AG08395 (cell line): ENCODE results near the gene UQCC2.

Experiments used
- DNase-seq: peaks from one replicate; pipeline ENCODE4 v3.0.0; 2012; ENCODE audit warnings: mixed read lengths, low spot score

The UQCC2 gene

DNA sequence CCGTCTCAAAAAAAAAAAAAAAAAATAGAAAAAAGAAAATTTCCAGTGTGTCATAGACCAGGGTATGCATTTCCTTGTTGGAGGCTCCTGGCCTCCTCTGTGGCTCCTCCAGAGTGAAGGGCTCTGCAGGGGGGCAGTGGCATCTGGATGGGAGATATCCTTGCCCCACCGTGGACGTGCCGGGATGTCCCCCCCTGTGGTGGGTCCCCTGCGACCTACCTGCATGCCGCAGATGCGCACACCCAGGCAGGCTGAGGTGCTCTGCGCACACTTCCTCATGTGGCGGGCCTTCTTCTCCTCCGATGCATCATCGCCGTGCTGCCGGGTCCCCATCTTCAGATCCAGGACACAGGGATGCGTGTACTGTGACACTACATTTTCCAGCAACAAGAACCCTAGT, 13.7 kb upstream of the UQCC2 start:
- DNase-seq = no peak

DNA sequence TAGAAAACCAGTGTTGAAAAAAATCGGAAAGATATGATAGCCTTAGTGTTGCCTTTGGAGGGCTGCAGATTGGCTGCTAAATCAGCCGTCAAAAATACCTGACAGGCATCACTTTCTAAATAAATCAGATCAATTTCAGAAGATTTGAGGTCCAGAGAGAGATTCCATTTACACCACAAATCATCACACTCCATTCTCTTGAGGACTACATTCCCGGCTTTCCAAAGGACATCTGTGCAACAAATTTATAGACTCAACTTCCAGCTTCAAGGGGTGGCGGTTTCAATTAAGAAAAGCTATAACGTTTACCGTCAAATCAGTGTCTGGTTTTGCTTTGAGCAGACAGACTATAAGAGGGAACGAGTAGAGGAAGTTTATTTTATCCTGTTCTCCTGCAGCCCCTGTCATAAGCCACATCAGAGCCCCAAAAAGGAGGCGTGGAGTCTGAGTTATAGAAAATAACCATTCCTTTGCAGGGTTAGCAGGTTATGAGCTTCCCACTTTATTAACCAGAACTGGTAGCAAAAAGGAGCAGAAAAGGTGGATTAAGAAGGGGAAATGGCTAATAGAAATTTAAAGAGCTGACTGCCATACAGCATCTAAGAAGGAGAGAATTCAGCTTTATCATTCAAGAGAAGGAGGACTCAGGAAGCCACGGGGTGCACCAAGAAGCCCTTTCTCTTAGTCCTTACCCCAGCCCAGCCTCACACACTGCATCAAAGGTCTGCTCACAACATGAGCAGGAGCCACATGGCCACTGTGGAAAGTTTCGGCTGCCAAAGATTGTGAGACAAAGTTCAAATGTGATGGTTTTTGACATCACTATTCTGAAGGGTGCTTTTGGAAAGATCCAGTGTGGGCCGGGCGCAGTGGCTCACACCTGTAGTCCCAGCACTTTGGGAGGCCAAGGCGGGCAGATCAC, 12.9 kb upstream of the UQCC2 start:
- DNase-seq = no peak

DNA sequence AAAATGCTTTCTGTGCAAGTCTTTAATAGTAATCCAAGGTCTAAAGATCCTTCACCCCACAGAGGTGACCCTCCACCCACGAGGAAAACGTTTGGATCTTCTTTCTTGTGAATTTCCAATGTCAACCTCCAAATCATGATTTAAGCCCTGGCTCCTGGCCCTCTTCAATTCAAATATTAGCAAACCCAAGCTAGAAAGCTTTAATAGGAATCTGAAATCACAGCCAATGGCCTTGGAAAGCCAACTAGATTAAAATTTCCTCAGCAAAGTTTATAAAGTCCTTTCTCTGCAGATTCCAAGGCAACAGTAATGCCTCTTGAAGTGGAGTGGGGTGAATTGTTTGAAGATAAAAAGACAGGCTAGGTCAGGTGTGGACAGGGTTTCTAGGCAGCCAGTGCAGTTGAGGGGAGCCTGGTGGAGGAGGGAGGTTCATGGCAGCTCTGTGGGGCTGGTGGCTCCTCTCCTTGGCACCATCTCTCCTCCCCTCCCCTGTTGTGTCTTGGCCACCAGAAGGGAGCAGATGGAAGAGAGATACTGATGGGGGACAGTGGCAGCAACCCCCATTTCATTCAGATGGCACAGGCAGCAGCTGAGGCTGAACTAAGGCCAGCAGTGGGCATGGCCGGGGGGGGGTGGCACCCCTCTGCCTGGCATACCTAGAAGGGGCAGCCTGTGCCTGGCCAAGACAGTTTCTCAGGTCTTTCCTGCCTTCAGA, 12.0 kb upstream of the UQCC2 start:
- no peak for DNase-seq

DNA sequence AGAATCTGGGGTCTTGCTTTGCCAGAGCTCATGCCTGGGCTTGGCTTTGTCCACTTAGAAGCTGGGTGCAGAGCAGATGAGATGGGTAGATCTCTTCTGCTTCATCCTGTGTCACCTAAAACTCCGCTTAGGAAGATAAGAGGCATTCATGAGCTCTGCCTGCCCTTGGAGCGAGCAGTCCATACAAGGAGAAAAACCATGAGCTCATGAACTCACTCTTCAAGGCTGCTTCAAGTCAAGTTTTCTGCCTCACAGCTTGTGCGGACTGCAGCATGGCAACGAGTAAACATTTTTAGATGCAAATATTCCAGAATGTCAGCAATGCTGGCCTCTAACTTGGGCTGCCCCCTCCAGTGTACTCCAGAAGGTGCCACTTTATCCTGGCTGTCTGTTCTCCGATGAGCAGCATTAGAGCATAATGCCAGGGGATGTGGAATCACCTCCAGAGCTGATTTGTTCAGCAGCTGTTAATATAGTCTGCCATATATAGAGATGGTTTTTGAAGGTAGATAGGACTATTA, 10.7 kb upstream of the UQCC2 start:
- DNase-seq = no peak

DNA sequence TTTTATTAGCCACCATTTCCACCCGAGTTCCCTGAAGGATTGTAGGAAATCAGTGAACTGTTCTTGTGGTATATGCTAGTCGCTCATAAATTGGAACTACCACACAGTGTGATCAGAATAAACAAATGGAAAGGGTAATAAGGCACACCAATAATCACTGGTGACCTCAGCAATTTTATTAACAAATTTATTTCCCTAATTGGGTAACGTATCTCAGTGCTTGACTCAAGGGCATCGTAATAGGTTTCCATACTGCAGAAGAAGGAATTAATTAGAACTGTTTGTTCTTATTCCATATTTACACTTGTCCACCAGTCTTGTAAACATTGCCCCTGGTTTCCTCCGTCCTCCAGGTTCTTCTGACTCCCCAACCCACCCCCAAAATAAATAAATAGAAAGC, 10.0 kb upstream of the UQCC2 start:
- DNase-seq = no peak

DNA sequence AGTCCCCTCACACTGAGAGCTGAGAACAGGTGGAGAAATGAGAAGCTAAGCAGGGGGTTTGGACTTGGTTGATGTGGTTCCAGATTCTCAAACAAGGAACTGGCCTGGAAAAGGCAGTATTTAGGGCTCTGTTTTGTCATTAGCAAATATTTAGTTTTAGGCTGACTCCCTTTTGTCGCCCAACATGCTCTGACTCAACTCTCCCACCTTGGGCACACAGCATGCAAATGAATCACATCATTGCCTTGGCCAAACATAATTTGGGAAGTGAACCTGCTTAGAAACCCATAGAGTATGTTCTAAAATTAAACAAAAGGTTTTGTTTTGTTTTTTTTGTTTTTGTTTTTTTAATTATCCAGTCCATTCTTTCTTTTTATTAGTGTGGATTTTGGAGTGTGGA, 9.5 kb upstream of the UQCC2 start:
- DNase-seq = no peak

DNA sequence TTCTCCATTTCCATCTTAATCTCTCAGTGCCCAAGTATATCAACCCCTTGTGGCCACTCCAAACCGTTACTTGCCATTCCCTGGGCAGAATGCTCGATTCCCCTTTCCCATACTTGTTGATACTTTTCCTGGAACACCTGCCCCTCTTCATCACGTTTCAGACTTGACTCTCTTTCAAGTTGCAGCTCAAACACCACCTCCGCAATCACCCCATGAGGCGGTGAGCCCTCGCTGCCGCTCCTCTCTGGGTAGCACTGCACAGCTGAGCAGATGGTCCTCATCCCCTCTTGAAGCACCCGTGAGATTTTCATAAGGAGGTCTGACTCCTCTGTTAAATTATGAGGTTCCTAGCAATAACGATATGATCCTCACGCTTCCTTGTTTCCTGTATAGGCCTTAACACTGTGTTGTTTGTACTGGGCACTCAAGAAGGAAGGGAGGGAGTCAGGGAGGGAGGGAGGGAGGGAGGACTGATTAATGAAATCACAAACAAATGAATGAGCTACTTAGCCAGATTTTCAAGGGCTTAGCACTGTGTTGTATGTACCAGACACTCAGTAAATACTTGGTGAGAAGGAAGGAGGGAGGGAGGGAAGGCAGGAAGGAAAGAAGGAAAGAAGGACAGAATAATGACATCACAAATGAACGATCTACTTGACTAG, 8.0 kb upstream of the UQCC2 start:
- no peak for DNase-seq

DNA sequence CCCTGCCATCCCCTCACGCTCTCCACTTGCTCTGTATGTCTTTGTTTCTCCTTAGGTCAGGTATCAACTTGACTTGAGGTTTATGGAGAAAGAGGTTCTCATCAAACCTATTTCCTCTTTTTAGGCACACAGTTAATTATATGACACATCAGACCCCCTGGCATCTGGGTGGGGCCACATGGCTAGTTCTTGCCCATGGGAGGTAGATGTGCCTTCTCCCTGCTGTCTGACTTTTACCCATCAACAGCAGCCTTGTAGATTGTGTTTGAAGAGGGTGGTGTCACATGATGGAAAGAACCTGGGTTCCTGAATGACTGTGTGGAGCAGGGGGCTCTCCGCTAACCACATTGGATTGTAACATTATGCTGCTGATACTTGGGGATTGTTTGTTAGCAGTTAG, 7.2 kb upstream of the UQCC2 start:
- no peak for DNase-seq

DNA sequence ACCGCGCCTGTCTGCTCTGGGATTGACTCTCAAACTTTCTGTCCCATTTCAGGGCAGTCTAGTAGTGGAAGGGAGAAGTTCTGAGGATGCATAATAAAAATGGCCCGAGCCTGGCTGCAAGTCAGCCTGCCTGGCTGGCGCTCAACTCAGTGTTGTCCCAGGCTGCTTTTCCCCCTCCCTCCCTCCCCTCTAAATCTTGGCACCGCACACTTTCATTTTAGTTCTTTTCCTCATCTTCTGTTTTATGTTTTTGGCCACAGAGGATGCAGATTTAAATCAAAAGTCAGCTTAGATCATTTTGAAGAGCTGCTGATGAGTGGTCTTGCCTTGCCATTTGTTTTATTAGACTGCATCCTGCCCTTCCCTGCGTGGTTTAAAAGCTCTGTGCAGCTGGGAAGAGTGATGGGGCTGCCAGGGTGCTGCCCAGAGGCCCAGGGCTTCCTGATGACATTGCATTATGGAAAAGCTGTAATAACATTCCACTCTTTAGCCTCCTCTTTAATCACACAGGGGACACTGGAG, 6.5 kb upstream of the UQCC2 start:
- DNase-seq = no peak

DNA sequence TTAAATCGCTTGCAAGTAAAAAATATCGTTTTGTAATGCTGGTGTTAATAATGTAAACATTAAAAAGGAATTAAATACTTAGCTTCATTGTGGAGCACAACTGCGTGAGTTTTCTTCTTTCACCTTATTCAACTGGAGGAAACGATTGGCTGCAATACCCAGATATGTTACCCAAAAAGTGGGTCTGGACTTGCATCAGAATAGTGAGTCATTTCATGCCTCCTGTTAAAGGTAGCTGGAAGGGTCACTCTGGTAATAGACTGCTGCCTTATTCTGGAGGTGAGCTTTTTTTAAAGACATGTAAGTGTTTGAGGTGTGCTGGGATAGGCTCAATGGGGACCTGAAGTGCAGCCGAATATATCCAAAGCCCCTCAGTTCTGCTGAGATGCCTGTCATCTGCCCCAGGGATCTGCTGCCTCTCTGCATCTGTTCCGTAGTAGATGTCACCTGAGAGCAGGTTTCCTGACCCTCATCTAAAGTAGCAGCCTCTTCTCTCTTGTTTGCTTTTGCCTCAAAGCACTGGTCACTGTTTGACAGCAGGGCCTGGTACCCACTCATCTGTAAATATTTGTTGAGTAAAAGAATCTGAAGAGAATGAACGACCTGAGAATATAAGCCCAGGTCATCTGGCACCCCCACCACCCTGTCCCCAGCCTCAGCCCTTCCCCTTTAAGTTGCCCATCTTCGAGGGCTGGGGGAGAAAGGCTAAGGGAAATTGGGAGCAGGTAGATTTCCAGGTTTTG, 5.6 kb upstream of the UQCC2 start:
- DNase-seq = no peak

DNA sequence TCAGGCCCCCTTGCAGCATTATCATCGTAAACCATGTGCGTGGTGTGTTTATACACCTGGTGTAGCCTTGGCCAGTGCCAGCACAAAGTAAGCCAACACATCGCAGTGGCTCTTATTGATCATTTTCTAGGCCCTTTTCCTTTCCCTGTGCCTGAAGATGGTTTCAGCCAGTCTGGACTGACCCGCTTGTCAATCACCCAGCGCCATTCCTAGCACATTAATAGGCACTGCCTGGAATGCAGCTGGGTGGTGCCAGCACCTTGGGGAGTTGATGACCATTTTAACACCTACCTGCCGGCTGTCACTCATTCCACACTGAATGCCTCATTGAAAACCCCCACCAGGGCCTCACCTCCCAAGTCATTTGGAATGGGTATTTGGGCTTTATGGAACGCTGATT, 4.9 kb upstream of the UQCC2 start:
- DNase-seq = no peak

DNA sequence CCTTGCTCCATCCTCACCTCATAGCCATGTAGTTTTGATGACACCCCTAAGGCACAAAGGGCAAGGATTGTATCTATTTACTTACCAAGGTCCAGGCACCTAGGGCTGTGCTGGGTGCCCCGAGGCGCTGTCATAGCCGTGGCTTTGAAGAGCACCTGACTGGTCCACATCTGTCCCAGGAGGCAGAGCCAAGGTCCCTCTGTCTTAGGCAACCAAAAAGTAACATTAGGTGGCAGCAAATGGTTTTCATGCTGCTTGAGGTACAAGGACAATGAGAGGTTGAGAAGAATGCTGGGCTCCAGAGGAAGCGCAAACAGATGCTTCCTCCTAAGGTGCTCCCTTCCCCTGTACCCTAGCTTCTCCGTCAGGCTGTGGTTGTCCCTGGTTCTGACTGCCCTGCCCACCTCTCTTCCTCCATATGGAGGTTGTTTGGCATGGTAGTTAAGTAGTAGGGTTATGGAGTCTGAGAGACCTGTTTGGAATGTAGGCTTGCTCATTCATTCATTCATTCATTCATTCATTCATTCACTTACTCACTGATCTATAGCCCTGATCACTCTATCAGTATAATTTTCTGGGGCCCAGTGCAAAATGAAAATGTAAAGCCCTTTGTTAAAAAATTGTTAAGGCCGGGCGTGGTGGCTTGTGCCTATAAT, 3.0 kb upstream of the UQCC2 start:
- DNase-seq = no peak

DNA sequence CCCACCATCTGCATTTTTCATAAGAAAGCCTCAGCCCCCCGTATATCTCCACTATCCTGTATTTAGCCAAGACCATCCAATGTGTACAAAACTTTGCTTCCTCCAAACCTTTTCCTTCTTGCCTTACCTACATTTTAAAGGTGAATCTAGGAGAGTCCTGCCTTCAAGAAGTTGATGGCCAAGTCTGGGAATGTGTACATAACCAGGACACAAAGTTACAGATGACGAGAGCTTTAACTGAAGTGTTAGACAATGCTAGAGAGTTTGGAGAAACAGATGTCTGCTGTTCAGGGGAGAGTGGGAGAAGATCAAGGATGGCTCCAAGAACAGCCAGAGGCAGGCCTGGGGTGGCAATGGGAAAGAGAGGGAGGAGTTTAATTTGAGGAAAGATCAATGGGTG, 2.3 kb upstream of the UQCC2 start:
- DNase-seq = no peak

DNA sequence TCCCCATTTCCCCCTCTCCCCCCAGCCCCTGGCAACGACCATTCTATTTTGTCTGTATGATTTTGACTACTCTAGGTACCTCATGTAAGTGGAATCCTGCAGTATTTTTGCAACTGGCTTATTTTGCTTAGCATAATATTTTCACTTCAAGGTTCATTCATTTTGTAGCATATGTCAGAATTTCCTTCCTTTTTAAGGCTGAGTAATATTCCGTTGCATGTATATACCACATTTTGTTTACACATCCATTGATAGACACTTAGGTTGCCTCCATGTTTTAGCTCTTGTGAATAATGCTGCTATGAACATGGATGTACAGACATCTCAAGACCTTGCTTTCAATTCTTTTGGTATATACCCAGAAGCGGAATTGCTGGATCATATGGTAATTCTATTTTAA, 1.4 kb upstream of the UQCC2 start:
- DNase-seq = no peak

DNA sequence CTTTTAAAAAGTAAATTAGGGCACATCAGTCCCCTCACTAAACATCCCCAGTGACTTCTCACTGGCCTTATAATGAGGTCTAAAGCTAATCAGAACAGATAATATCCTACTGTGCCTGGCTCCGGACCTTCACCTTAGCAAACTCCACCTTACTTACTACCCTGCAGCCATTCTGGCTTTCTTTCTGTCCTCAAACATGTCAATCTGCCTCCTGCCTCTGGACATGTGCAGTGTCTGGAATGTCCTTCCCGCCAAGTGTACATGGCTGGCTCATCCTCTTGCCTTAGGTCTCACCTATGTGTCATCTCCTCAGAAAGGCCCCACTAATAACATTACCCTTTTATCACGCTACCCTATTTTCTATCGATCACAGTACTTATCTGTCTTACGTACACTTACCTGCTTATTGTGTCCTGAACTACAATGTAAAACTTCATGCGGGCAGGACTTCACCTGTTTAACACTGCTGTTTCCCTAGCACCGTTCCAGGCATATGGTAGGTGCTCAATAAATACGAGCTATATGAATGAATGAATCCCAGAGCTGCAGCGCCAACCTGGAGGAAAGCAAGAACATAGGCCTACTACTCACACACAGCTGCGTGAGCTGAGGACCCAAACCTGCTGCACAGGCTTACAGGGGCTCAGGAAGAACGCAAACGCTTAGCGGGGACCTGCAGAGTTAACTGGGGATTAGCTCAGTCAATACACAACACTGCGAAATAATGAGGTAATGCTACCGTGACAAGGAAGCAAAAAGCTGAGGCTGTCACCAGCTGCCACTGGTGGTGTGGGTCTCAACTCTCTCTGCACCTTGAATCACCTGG, 991 bp downstream of the UQCC2 start:
- DNase-seq = no peak

DNA sequence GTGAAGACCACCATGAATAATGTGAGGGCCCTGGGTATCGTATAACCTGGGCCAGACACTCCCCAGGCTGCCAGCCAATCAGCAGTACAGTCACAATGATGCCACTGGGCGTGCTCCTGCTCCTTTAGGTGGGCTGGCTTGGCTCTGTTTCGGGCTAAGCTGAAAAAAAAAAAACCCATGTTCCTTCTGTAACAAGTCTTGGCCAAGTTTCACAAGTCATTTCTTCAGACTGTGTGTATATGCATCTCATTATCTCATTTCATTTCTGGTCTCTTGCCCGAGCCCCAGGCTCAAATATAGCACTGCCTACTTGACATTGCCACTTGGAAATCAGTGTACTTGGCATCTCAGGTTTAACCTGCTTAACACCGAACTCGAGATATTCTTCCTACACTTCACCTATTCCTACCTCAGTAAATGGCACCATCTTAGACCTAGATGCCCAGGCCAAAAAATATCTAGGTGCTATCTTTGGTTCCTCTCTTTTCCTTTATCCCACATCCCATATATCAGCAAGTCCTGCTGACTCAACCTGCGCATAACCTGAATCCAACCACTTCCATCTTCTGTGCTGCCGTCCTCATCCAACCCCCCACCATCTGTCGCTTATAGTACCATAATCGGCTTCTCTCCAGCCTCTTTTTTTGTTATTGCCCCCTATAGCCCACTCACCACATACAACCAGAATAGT, 1.8 kb downstream of the UQCC2 start:
- no peak for DNase-seq

DNA sequence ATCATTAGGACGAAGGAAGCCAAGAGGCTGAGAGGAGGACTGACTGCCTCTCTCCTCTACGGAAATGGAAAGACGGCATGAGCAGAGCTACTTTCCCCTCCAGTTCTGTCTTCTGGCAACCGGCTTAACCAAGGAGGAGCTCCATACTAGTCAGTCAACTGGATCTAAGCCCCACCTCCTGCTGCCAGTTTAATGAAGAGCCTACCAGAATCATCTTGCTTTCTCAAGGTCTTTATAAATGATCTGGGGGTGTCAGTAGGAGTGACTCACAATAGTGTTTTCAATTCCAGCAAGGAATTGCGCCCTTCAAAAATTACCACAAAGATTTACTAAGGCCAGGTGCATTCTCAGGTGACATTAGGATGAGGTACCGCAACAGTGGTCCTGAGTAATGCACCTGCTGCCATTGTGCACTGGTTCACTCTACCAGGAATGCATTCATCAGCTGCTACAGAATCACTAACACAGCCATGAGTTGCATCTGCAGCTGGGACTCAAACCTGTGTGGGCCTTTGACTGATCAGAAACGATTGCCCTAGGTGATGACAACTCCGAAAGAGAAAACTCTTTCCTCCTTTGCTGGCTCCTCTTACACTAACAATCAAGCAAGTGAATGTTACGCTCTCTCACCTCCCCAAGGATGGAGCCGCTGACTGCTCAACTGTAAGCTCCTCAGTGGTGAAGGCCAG, 2.8 kb downstream of the UQCC2 start:
- DNase-seq = no peak

DNA sequence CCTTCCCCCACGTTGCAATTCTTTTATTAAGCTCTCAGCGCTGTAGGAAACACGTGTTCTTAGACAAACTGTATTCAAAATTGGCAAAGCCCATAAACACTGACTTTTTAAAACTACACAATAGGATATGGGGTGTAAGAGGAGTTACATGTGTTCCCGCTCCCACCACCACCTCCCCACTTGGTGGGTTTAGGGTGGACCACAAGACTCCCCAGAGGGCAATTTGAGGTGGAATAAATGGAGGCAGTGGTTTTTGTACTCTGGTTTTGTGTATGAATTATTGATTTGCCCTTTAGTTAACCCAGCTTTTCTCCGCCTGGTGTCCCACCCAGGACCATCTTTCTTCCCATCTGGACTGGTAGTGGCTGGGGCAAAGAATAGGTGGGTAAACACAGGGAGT, 3.7 kb downstream of the UQCC2 start:
- no peak for DNase-seq
